Activated T-helper 1 cell treated with anti-CD3 and anti-CD28 coated beads, Interleukin-12 subunit alpha, Interleukin-12 subunit beta, Interleukin-2, Interleukin-4 antibody, amounts not matched to agents 30 ng/mL and 10 ng/mL and 1 ng/mL, durations not matched to agents 14 hours and 24 hours and 36 hours (primary cell): ENCODE results near the gene C2orf42. TPM values are rescaled to one million over a fixed set of nuclear protein-coding genes. Genes with fewer than 3 reads are reported as not detected.
"Not testable (repeated sequence)": the region's sequence is repeated elsewhere in the genome, so short reads cannot be mapped to it uniquely, and the experiment has no call there.

Source experiments
- DNase-seq: peaks from one replicate; pipeline ENCODE4 v3.0.0; 2021; ENCODE audit warnings: low spot score
- H3K27ac Mint-ChIP-seq: one replicate; pipeline ENCODE4 v1.8.0; 2021; ENCODE audit warnings: mild to moderate bottlenecking, mixed read lengths
- H3K27me3 Mint-ChIP-seq: one replicate; pipeline ENCODE4 v1.8.0; 2022; ENCODE audit warnings: mild to moderate bottlenecking, moderate library complexity, mixed read lengths; ENCODE audit not compliant: insufficient read depth
- H3K36me3 Mint-ChIP-seq: one replicate; pipeline ENCODE4 v1.8.0; 2021; ENCODE audit warnings: low read depth, mixed read lengths
- H3K4me1 Mint-ChIP-seq: one replicate; pipeline ENCODE4 v1.8.0; 2021; ENCODE audit warnings: low read depth, mixed read lengths
- H3K4me3 Mint-ChIP-seq: one replicate; pipeline ENCODE4 v1.8.0; 2021; ENCODE audit warnings: mild to moderate bottlenecking, moderate library complexity, mixed read lengths
- H3K9me3 Mint-ChIP-seq: one replicate; pipeline ENCODE4 v1.8.0; 2021; ENCODE audit warnings: mixed read lengths
- intact Hi-C: fragments of 100-400 bp; cut with micrococcal nuclease; formaldehyde crosslinking; loops from one replicate; pipeline ENCODE4 v1.15.1; 2024
- total RNA-seq: library from RNA; stranded (reverse); gene quantifications from 2 replicates; pipeline ENCODE4 v1.2.3, GENCODE V29; 2022

Gene C2orf42
- total RNA-seq, 1 donor from 2014 or later: 24.1 TPM

DNA sequence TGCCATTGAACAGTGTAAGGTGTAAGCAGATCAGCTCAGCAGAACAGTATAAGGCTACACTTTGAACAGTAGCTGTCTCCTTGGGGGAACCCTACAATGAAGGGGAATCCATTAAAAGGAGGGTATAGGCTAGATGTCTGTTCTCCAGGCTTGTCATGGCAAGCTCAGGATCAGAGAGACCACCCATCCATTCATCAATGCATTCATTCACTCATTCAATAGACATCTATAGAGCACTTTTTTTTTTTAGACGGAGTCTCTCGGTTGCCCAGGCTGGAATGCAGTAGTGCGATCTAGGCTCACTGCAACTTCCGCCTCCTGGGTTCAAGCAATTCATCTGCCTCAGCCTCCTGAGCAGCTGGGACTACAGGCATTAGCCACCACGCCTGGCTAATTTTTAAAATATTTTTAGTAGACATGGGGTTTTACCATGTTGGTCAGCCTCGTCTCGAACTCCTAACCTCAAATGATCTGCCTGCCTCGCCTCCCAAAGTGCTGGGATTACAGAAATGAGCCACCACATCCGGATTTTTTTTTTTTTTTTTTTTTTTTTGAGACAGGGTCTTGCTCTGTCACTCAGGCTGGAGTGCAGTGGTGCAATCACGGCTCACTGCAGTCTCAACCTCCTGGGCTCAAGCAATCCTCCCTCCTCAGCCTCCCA, 56.4 kb downstream of the C2orf42 start:
- H3K9me3 Mint-ChIP-seq, H3K27me3 Mint-ChIP-seq, intact Hi-C loops, DNase-seq, H3K36me3 Mint-ChIP-seq: not testable (repeated sequence)
- peak overlapping the region; percentile 13 for H3K4me3 Mint-ChIP-seq
- peak overlapping the region; percentile 98 for H3K27ac Mint-ChIP-seq
- H3K4me1 Mint-ChIP-seq: peaks cover 63% of the 10 kb centered on the region

DNA sequence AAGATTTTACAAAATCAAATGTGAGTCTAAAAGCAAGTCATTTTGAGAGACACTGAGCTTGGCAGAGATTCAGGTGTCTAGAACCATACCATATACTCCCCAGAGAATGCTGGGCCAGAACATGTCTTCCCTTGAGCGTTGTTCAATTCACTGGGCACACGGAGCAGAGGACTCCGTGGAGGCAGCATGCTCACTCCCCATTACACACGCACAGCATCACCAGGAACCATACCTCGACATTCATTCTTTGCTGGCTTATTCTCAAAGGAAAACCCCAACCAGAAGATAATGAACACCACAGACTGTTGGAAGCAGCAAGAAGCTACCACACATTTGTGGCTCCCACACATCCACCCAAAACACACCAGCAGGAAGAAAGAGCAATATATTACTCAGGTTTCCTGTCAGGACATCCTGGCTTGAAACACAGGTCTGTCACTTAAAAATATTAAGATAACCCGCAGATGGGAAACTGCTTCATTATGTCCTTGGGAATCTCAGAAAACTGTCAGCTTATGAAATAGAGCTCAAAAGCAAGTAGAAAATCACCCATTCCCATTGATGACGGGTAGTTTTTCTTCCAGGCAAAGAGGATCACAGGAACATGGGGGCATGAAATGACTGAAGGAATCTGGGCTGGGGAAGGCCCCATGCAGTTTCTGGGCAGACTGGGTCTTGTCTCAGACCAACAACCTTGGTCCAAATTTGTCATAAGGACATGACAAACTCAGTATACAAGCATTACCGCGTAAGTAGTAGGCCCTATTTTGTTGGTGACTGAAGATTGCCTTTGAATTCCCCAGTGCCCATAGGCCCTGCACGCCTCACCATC, 57.1 kb downstream of the C2orf42 start:
- Mint-ChIP-seq H3K27ac (peak overlapping the region; percentile 98), H3K36me3 (peaks cover 4% of the 10 kb centered on the region), H3K9me3 (no peaks in the 10 kb centered on the region), H3K4me1 (peaks cover 64% of the 10 kb centered on the region), H3K27me3 (no peaks in the 10 kb centered on the region), H3K4me3 (peak overlapping the region; percentile 84)
- intact Hi-C loops: loop anchor here (1.0 to 2.0 kb wide), 3 partner anchors 8 to 47 kb away; partner anchors contain the start of gene PCBP1
- DNase-seq: peak; percentile 33

DNA sequence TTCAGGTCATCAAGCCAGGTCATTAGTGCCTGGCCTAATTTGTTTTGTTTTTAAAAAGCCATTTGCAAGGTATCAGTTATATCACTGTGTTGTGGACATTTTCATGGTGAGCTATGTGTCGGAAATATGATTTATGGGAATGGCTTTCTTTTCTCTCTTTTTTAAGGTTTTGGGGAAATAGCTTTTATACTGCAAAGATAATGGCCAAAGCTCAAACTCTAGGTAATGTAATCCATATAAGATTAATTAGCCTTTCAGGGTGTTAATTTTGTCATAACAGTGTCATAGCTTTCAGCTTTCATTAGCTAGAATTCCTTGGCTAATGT, 57.7 kb downstream of the C2orf42 start:
- intact Hi-C loops: loop anchor here (1.0 to 2.0 kb wide), 3 partner anchors 8 to 46 kb away; partner anchors contain the start of gene PCBP1
- Mint-ChIP-seq H3K27ac (peak overlapping the region; percentile 98), H3K36me3 (peaks cover 4% of the 10 kb centered on the region), H3K27me3 (no peaks in the 10 kb centered on the region), H3K9me3 (no peaks in the 10 kb centered on the region), H3K4me3 (peak overlapping the region; percentile 84), H3K4me1 (peaks cover 67% of the 10 kb centered on the region)
- DNase-seq: no peak

DNA sequence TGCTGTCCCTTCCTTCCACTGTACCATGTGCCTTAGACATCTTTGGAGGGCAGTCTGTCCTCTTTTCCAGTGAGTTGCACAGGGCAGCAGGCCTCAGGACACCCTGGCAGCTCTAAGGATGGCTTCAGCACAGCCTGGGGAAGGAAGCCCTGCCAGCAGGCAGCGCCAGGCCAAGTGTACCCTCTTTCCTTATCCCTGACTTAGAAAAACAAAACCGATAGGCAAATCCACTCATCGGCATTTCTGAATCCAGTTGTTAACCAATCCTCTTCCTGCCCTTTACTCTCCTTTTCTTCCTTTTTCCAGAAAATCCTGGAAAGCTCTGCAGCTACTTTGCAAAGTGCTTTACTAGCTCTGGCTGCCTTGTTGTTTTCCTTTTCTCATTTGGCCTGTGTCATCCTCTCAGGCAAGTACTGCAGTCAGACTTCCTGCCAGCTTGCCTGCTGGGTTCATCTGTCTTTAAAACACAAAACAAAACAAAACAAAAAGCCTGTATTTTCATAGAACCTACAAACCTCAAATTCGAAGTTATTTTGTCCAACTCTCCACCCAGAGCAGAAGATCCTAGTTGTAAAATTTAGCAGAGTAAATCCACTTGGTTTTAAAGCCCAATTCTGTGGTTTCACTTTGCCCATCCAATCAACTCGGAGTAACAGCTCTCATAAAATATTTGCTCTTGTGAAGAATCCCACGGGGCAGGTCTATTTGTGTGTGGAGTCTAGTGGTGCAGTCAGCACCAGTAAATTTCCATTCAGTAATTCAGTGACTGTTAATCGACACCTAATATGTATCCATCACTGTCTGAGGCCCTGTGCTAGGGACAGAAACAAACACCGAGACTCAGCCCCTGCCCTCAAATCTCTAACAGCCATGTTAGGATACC, 58.3 kb downstream of the C2orf42 start:
- Mint-ChIP-seq H3K4me1 (peaks cover 67% of the 10 kb centered on the region), H3K36me3 (peaks cover under 1% of the 10 kb centered on the region), H3K9me3 (no peaks in the 10 kb centered on the region), H3K27ac (peak overlapping the region; percentile 98), H3K4me3 (peak overlapping the region; percentile 84), H3K27me3 (no peaks in the 10 kb centered on the region)
- intact Hi-C loops: loop anchor here (1.0 to 2.0 kb wide), 3 partner anchors 8 to 46 kb away; partner anchors contain the start of gene PCBP1
- DNase-seq: peak; percentile 37

DNA sequence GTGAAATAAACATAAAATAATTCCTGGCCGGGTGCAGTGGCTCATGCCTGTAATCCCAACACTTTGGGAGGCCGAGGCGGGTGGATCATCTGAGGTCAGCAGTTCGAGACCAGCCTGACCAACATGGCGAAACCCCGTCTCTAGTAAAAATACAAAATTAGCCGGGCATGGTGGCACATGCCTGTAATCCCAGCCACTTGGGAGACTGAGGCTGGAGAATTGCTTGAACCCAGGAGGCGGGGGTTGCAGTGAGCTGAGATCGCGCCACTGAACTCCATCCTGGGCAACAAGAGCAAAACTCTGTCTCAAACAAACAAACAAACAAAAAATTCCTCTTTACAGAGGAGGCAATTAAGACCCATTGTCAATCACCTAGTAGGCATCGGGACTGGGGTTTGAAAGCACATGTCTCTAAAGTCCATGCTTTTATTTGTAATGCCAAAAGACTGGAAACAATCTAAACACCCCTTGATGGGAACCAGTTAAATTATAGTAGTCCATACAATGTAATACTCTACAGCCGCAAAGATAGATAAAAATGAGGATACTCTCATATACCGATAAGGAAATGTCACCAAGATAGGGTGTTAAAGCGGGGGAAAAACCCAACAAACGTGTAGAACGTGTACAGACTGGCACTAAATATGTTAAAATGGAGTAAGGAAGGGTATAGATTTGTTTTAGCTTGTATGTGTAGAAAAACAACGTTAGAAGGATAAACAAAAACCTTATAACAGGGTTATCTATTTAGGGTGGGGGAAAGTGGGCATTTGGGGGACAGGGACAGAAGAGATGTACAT, 59.3 kb downstream of the C2orf42 start:
- H3K36me3 Mint-ChIP-seq, DNase-seq: not testable (repeated sequence)

DNA sequence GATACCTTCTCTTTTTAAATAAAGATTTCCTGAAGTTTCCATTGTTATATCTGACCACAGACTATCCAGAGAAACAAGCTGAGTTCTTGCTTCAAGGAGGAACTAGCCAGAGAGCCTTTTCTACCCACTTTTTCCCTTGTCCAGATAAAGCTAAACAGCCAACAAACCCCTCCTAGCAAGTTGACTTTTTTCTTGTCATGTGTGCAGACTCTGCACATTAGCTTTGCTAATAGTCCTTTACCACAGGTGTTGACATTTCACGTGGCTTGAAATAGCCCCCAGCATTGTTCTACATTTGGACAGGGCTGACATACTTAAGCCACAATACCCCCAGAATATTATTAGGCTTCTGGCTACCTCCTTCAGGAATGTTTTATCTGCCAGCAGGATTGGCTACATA, 62.8 kb downstream of the C2orf42 start:
- intact Hi-C loops: loop anchor here (10.0 kb wide), 1 partner anchor 483 kb away; the partner anchor contains the start of gene AAK1
- Mint-ChIP-seq H3K4me3 (peak overlapping the region; percentile 3), H3K4me1 (peaks cover 74% of the 10 kb centered on the region), H3K27ac (peak overlapping the region; percentile 12), H3K9me3 (no peaks in the 10 kb centered on the region), H3K27me3 (no peaks in the 10 kb centered on the region), H3K36me3 (no peaks in the 10 kb centered on the region)
- no peak for DNase-seq

More for the DNA sequence above, 59.3 kb downstream of the C2orf42 start:
- not testable (repeated sequence) for H3K9me3 Mint-ChIP-seq, H3K27me3 Mint-ChIP-seq
- H3K4me1 Mint-ChIP-seq: peaks cover 71% of the 10 kb centered on the region
- H3K27ac Mint-ChIP-seq: peak overlapping the region; percentile 98
- intact Hi-C loops: loop anchor here (2.0 kb wide), 1 partner anchor 45 kb away; the partner anchor contains the start of gene PCBP1
- peak overlapping the region; percentile 80 for H3K4me3 Mint-ChIP-seq

DNA sequence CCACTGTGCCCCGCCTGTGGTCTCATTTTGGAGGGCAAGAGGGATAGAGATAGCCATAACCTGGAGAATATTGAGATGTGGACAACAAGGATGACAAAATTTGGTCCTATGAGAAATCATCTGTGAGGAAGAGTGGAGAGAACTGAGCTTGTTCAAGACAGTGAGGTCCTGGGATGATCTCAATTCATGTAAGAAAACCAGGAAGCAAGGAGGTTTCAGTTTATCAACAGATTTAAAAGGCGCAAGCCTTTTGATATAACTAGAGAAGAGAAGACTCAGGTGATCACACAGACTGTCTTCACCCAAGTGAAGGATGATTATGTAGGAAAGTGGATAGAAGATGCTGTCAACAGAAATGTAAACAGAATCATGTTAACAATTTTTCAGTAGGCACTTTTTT, 64.4 kb downstream of the C2orf42 start:
- intact Hi-C loops: loop anchor here (10.0 kb wide), 1 partner anchor 482 kb away; the partner anchor contains the start of gene AAK1
- peak overlapping the region; percentile 99 for H3K27ac Mint-ChIP-seq

DNA sequence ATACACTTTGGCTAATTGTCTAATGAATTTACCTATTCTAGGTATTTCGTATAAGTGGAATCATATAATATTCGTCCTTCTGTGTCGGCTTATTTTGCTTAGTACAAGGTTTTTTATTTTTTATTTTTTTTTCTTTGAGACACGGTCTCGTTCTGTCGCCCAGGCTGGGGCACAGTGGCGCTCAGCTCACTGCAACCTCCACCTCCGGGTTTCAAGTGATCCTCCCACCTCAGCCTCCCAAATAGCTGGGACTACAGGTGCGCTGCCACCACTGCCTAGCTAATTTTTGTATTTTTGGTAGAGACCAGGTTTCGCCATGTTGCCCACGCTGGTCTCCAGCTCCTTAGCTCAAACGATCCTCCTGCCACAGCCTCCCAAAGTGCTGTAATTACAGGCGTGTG, 65.3 kb downstream of the C2orf42 start:
- peak overlapping the region; percentile 99 for H3K27ac Mint-ChIP-seq
- H3K4me3 Mint-ChIP-seq: peak overlapping the region; percentile 93
- H3K27me3 Mint-ChIP-seq: no peaks in the 10 kb centered on the region
- DNase-seq: no peak
- intact Hi-C loops: loop anchor here (10.0 kb wide), 1 partner anchor 481 kb away; the partner anchor contains the start of gene AAK1
- H3K4me1 Mint-ChIP-seq: peaks cover 80% of the 10 kb centered on the region
- H3K9me3 Mint-ChIP-seq: no peaks in the 10 kb centered on the region
- H3K36me3 Mint-ChIP-seq: no peaks in the 10 kb centered on the region

More for the DNA sequence above, 64.4 kb downstream of the C2orf42 start:
- peaks cover 76% of the 10 kb centered on the region for H3K4me1 Mint-ChIP-seq
- H3K27me3 Mint-ChIP-seq: no peaks in the 10 kb centered on the region
- no peak for DNase-seq
- H3K9me3 Mint-ChIP-seq: no peaks in the 10 kb centered on the region
- H3K36me3 Mint-ChIP-seq: no peaks in the 10 kb centered on the region
- H3K4me3 Mint-ChIP-seq: peak overlapping the region; percentile 93

DNA sequence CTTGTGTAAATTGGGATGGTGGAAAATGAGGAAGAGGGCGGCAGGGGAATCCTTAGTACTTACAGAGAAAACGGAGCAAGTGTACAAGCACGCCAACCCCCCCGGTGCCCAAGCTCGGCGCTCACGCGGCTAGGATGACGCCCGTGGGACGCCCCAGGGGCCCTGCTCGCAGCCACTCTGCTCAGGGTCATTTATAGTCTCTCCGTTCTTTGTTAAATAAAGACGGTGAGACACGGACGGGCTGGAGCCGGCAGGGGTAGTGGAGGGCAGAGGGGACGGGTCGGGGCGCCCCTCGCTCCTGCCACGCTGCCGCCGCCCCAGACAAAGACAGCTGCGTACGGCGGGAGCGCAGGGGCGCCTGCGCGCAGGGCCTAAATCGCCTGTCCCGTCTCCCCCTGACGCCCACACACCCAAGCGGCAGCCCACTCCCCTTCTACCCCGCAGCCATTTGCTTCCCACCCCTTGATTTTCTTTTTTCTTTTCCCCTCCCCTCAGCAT, 65.8 kb downstream of the C2orf42 start:
- H3K27me3 Mint-ChIP-seq: no peaks in the 10 kb centered on the region
- peak overlapping the region; percentile 99 for H3K27ac Mint-ChIP-seq
- H3K4me3 Mint-ChIP-seq: peak overlapping the region; percentile 93
- H3K36me3 Mint-ChIP-seq: no peaks in the 10 kb centered on the region
- intact Hi-C loops: loop anchor here (1.0 to 10.0 kb wide), 8 partner anchors 8 to 480 kb away; partner anchors contain the start of gene AAK1
- no peaks in the 10 kb centered on the region for H3K9me3 Mint-ChIP-seq
- peak; percentile 42 for DNase-seq
- peaks cover 78% of the 10 kb centered on the region for H3K4me1 Mint-ChIP-seq

DNA sequence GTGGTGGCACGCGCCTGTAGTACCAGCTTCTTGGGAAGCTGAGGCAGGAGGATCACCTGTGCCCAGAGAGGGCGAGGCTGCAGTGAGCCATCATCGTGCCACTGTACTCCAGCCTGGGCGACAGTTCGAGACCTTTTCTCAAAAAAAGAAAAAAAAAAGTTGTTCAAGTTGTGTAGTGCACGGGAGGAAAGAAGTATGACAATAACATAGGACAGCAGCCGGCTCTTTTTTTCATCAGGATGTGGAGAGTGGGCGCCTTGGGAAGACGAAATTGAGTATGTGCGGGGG, 67.0 kb downstream of the C2orf42 start:
- intact Hi-C loops: loop anchor here (1.0 to 10.0 kb wide), 8 partner anchors 10 to 479 kb away; partner anchors contain the start of gene AAK1
- DNase-seq: no peak
- H3K27ac Mint-ChIP-seq: peak overlapping the region; percentile 99
- peaks cover 4% of the 10 kb centered on the region for H3K36me3 Mint-ChIP-seq
- peak overlapping the region; percentile 93 for H3K4me3 Mint-ChIP-seq
- no peaks in the 10 kb centered on the region for H3K27me3 Mint-ChIP-seq
- H3K4me1 Mint-ChIP-seq: peaks cover 81% of the 10 kb centered on the region
- H3K9me3 Mint-ChIP-seq: no peaks in the 10 kb centered on the region

DNA sequence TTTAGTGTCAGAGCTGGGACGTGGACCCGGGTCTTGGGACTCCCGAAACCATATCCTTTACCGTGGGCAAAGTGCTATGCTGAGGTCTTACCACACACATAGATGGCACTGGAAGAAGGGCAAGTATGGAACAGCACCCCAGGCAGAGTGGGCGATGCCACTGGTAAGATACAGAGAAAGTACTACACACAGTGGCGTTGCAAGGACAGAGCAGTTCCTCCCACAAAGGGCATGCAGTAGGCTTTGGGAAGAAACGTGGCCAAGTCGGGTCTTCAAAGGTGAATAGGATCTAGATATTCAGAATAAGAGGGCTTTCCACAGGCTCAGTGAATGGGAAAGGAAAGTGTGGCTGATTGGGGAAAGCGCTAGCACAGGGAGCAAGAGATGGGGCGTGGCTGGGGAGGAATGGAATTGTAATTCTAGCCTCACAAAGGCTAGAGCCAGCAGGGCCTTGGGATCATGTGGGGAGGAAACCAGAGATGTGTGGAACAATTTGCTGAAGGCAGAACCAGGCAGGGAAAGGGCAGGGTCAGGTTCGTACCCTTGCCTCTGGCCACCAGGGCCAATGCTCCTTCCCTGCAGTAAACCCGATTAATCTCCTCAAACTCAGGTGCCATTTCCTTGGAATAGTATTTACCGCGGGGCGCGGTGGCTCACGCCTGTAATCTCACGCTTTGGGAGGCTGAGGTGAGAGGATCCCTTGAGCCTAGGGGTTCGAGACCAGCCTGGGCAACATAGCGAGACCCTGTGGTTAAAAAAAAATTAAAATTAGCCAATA, 67.6 kb downstream of the C2orf42 start:
- Mint-ChIP-seq H3K4me1 (peaks cover 83% of the 10 kb centered on the region), H3K4me3 (peak overlapping the region; percentile 93), H3K36me3 (peaks cover 4% of the 10 kb centered on the region), H3K27ac (peak overlapping the region; percentile 99), H3K9me3 (no peaks in the 10 kb centered on the region), H3K27me3 (no peaks in the 10 kb centered on the region)
- DNase-seq: no peak
- intact Hi-C loops: loop anchor here (10.0 kb wide), 1 partner anchor 478 kb away; the partner anchor contains the start of gene AAK1
